Measurements from ENCODE around the gene ANKLE2.
A peak's percentile ranks its signal among the peaks of the same experiment; 100 is the strongest.
"Not testable (repeated sequence)": the region's sequence is repeated elsewhere in the genome, so short reads cannot be mapped to it uniquely, and the experiment has no call there.

ANKLE2 gene

DNA sequence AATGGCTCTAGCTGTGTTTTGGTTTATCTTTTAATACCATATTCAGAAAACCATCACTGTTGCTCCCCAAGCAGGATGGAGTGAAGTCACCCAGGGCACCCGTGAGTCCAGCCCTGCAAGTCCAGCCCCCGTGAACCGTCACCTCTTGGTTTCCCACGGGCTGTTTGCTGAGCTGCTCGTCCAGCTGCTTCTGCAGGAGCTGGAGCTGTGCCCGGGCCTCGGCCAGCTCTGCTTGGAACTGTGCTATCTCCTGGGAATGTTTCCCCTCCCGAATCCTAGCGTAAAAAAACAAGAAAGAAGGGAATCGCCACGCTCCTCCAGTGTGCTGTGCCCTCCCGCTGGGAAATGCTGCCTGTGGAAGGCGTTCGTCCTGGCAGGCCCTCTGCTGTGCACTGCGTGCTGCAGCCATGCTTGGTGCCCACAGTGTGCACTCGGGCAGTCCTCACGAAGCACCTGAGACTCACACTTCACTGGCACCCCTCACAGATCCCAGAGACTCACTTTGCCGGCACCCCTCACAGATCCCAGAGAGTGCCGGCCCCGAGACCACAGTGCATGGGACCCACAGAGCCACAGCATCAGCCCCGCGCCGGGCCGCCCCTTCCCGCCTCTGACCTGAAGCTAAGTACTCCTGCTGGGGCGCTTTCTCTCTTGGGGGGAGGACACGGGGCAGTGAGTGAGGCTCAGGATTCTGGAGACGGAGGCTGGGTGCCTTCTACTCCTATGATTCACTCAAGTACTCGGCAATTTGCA lies 15.4 kb upstream of the ANKLE2 start:
- no peak for DNase-seq (ENCODE audit: low read depth in 3 of 3)

DNA sequence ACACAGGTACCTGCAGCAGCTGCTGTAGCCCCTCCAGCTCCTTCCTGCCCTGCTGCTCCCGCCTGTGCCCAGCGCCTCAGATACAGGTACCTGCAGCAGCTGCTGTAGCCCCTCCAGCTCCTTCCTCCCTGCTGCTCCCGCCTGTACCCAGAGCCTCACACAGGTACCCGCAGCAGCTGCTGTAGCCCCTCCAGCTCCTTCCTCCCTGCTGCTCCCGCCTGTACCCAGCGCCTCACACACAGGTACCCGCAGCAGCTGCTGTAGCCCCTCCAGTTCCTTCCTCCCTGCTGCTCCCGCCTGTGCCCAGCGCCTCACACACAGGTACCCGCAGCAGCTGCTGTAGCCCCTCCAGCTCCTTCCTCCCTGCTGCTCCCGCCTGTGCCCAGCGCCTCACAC lies 14.6 kb upstream of the ANKLE2 start:
- DNase-seq (ENCODE audit: low read depth in 3 of 3): not testable (repeated sequence)

DNA sequence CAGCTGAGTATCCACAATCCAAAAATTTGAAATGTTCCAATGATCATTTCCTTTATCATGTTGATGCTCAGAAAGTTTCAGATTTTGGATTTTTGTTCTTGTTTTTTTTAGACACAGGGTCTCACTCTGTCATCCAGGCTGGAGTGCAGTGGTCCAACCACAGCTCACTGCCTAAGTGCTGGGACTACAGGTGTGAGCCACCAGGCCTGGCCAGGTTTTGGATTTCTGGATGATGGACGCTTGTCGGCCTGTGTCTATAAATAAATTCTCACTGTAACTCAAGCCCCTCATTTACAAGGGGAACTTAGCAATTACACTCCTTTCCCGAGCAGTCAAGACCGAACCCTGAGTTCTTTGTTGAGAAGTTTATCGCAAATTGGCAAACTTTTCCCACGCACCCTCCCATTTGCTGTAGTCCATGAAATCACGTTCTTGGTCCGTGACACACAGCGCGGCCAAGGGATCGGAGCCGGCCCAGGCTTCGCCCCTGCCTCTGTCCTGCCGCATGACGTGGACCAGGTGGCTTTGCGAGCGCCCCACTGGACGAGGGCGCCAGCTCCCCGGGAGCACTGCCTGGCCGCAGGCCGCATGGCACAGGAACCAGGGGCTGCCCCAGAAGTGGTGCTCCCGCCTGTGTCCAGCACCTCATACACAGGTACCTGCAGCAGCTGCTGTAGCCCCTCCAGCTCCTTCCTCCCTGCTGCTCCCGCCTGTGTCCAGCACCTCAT lies 14.0 kb upstream of the ANKLE2 start:
- DNase-seq (ENCODE audit: low read depth in 3 of 3): no peak

DNA sequence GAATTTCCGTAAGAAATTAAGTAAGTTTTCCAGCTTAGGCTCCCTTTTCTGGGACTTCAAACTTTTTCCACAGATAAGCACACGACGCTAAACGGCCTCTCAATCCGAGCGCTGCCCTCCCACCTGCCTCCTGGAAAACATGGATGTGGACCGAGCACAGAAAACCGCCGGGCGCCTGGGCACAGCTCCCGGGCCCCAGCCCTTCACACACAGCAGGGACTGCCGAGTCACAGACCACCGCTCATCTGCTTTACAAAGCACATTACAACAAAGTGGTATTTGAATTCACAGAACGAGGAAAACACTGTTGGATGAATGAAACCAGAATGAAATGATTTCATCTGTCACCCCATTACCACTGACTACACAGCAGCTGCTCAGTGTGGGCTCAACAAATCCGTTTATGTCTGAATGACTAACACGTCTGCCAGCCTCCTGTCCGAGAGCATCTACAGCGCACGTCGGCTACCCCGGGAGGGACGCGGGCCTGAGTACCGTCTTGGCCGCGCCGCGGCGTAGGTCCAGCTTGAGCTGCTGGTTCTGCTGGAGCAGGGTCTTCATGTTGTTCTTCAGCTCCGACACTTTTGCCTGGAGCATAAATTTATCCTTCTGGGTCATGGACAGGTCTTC lies 13.1 kb upstream of the ANKLE2 start:
- DNase-seq (ENCODE audit: low read depth in 3 of 3): no peak

GRCh38 chr12:132774159-132774558 lies 12.5 kb upstream of the ANKLE2 start:
- DNase-seq (ENCODE audit: low read depth in 3 of 3): no peak

DNA sequence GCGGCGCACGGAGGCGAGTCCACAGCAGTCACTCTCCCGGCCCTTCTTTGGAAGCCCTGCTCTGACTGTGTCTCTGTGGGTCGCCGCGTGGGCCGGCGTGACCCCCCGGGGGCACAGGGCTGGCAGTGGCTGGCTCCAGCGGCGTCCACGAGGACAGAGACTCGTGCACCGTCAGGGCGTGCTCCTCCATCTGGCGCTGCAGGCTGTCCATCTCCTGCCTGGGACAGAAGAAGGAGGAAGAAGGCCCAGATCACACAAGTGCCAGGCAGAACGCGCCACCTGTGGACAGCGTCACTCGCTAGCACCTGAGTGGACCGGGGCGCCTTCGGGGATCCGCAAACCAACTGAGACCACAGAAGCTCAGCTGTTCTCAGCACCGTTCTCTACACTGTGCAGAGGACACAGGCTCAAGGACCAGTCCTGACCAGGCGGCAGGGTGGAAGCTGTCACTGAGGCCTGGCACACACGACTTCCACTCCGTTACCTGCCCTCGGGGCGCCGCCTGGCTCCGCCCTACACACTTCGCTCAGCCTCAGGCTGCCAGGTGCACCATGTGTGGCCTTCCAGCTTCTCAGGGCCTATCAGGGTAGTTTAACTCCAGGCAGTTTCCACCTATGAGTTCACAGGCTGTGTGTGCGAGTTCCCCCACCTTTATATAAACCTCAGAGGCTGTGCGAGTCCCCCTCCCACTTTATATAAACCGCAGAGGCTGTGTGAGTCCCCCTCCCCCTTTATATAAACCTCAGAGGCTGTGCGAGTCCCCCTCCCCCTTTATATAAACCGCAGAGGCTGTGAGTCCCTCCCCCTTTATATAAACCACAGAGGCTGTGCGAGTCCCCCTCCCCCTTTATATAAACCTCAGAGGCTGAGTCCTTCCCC lies 11.7 kb upstream of the ANKLE2 start:
- DNase-seq (ENCODE audit: low read depth in 3 of 3): no peak

DNA sequence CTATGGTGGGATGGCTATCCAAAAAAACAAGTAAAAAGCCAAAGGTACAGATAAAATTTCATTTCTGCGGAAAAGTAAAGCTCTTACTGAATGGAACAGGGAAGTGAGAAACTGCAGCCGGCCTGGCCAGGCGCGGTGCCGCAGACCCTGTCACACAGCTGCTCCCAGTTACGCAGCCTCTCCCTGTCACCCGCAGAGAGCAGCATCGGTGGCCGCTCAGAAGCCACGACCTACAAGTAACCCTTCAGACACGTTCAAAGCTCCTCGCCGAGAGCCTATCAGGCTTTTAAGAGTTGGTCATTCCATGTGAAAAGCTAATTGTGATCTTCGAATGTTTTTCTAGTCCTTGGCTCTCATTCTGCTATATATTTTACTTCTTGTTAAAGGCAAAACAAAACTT lies 11.0 kb upstream of the ANKLE2 start:
- no peak for DNase-seq (ENCODE audit: low read depth in 3 of 3)

- peak in 2 of 3 experiments; percentile 26 to 34 for DNase-seq (ENCODE audit: low read depth in 3 of 3)
Measured at GRCh38 chr12:132771126-132771838, 9.7 kb upstream of the ANKLE2 start.

GRCh38 chr12:132766380-132767085 lies 4.9 kb upstream of the ANKLE2 start:
- no peak for DNase-seq (ENCODE audit: low read depth in 3 of 3)

GRCh38 chr12:132765361-132765760 lies 3.7 kb upstream of the ANKLE2 start:
- DNase-seq (ENCODE audit: low read depth in 3 of 3): no peak

GRCh38 chr12:132764231-132764630 lies 2.6 kb upstream of the ANKLE2 start:
- DNase-seq (ENCODE audit: low read depth in 3 of 3): no peak

- DNase-seq (ENCODE audit: low read depth in 3 of 3): peak; percentile 74 to 78 (median 75)
Measured at GRCh38 chr12:132761921-132762583, 420 bp upstream of the ANKLE2 start.

DNA sequence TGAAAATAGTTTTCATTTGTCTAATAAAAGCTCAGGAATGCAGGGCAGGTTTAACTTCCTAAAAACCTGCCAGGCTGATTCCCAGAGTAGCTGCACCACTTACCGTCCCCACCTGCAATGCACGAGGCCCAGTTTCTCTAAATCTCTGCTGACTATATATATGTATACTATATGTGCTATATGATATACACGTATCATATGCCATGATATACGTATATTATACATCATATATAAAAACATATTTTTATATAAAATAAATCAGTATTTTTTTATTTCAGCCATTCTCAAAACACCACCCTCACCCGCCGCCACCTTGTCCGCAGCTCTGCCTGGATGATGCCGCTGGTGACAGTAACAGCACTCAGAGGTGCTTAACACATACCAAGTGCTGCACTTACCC lies 2.3 kb downstream of the ANKLE2 start:
- no peak for DNase-seq (ENCODE audit: low read depth in 3 of 3)

DNA sequence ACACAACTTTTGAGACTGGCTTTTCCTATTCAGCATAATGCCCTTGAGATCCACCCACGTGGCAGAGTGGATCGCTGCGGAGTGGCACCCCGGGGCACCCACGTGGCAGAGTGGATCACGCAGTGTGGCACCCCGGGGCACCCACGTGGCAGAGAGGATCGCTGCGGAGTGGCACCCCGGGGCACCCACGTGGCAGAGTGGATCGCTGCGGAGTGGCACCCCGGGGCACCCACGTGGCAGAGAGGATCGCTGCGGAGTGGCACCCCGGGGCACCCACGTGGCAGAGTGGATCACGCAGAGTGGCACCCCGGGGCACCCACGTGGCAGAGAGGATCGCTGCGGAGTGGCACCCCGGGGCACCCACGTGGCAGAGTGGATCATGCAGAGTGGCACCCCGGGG lies 2.8 kb downstream of the ANKLE2 start:
- not testable (repeated sequence) for DNase-seq (ENCODE audit: low read depth in 3 of 3)

DNA sequence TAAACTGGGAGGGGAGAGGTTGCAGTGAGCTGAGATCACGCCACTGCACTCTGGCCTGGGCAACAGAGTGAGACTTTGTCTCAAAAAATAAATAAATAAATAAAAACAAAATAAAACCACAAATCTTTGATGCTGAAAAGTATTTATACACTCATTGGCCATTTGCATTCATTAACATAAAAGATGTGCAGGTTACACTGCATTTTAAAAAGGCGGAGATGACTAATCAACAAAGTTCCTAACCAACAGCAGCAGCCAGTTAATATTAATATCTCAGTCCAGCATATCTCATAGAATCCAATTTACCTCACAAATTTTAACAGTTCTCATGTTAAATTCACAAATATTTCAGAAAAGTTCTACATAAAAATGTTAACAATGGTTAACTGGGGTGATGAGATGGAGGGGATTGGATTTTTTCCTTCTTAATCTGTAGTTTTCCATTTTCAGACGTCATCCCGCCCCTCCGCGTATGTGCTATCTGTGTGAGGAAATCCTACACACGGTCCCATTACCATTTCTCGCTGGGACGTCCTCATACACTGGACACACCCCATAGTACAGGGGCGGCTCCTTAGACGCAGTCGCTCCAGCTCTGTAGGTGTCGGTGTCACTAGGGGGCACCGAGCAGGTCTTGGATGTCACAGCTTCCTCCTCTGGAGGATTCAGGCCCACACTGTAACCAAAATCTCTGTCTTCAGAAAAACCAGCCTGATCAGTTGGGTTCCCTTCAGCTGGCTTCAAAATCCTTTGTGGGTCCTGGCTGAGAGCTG lies 7.3 kb downstream of the ANKLE2 start:
- DNase-seq (ENCODE audit: low read depth in 3 of 3): no peak

GRCh38 chr12:132753670-132754069 lies 8.0 kb downstream of the ANKLE2 start:
- DNase-seq (ENCODE audit: low read depth in 3 of 3): not testable (repeated sequence)

DNA sequence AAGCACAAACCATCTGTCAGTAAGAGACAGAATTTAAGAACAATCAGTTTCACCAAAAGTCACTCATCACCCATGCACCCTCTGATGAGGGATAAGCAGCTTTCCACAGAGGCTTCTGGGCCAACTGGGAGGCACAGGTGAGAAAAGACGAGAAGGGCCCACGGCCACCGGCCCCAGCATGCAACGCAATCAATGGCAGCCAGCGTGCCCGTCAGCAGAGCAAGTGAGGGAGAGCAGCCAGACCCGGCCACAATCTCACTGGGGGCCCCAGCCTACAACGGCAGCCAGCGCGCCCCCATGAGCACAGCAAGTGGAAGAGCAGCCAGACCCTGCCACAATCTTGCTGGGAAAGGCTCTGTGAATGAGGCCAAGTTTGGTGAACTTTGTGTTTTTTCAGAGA lies 13.3 kb downstream of the ANKLE2 start:
- DNase-seq (ENCODE audit: low read depth in 3 of 3): no peak

GRCh38 chr12:132747896-132748295 lies 13.7 kb downstream of the ANKLE2 start:
- DNase-seq (ENCODE audit: low read depth in 3 of 3): no peak

- no peak for DNase-seq (ENCODE audit: low read depth in 3 of 3)
Measured at GRCh38 chr12:132747395-132747794, 14.2 kb downstream of the ANKLE2 start.
